Stimulated activated CD4-positive, alpha-beta T cell treated with anti-CD3 and anti-CD28 coated beads, Interleukin-2, amount 100 ng/mL, for 4 hours (primary cell): Measurements from ENCODE around the gene TPST2.

ENCODE experiments used
- DNase-seq: peaks from one replicate; pipeline ENCODE4 v3.0.0-alpha.2; 2020; ENCODE audit warnings: low read depth

TPST2 gene

GRCh38 chr22:26489447-26490036, 100.4 kb downstream of the TPST2 start:
- no peak for DNase-seq

DNA sequence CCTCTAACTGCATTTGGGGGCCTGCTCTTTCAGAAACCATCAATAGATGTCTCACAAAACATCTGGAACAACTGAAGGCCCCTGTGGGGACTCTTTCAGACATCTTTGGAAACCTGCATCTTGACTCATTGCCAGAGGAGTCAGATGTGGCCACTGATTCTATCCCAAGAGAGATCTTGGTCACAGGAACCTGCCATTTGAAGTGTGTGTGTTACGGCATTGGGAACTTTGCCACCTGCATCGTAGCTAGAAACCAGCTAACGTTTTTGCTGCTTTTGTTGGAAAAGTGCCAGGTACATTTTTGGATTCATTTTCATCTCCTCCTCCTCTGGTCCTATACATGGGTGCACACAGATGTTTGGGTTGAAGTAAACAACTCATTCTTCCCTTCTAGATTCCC, 101.9 kb downstream of the TPST2 start:
- no peak for DNase-seq

DNA sequence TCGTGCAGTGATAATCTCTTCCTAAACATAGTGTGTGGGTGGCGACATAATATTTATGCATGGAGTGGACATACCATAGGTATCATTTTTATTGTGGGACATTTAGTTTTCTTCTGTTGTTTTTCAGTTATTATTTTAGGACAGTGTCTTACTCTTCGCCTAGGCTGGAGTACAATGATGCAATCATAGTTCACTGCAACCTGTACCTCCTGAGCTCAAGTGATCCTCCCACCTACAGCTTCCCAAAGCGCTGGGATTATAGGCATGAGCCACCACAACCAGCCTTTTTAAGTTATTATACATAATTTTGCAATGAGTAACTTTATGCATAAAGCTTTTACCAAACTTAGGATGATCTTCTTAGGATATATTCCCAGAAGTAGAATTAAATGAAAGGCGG, 103.5 kb downstream of the TPST2 start:
- no peak for DNase-seq

GRCh38 chr22:26485806-26486390, 104.0 kb downstream of the TPST2 start:
- no peak for DNase-seq

DNA sequence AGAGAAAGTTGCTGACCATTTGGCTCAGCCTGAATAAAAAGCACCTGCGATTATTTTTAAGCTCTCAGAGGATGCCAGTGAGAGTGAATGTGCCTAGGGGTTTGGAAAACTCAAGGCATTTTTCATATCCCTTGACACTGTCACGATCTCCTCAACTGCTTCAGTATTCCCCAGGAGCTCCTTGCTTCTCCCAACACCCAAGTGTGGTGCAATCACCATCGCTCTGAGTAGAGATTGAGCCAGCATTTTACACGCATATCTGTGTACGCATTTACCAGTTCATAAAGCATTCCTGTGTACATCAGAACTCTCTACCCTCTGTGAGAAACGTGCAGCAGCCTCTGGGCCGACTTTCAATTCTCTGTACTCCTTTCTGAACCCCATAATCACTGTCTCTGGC, 104.9 kb downstream of the TPST2 start:
- no peak for DNase-seq

DNA sequence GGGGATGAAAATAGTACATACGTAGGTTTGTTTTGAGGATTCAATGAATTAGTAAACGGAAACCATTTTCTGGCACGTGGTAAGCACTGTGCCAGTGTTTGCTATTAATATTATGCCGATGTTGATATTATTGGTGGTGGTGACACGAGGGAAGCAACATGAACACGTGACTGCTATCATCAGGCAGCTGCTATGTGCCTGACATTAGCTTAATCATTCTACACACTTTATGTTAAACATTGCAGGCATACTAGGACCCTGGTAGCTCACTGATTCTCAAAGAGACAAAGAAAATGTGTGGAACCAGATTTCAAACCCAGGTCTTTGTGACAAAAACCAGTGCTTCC, 105.6 kb downstream of the TPST2 start:
- DNase-seq, result no peak

DNA sequence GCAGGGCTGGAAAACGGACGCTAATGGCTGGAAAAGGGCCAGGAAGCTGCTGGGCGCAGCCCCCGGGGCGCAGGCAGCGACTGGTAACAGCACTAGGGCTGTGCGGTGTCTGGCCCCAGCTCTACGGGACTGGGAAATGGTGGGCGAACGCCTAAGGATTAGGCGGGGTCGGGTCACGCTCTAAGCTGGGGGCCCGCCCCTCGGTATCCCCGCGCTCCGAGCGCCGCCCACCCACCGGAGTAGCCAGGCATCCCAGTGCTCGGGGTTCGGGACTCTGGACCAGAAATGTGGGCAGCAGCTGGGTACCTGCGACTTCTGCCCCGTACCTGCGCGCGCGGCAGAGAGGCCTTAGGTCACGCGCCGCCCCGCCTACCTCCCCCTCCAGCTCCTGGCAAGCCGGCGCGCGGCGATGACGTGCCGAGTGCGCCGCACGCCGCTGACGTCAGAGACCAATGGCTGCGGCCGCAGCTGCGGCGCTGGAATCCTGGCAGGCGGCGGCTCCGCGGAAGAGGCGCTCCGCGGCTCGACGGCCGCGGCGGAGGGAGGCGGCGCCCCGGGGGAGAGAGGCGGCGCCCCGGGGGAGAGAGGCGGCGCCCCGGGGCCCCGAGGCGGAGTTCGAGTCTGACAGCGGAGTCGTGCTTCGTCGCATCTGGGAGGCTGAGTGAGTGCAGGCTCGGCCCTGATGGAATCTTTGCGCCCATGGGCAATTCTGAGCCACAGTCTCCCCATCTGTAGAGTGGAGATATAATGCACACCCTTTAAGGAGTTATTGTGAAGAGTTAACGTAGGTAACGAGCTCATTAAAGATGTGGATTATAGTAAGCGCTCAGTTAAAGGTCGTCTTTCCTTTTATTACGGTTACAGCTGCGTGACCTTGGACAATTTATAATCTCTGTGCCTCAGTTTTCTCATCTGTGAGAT, 106.2 kb downstream of the TPST2 start, which contains the start of the genes HPS4 and SRRD:
TSS of gene HPS4 (minus strand) at position 345 of the 921 bp plus-strand sequence. CDS start 2,021 bp downstream, outside the sequence.
TSS of gene SRRD (plus strand) at position 439 of the 921 bp plus-strand sequence. CDS start at position 453, 14 bp downstream.
- peak; percentile 87 for DNase-seq

- no peak for DNase-seq
These were observed 106.9 kb downstream of the TPST2 start for GRCh38 chr22:26483043-26483438.

- DNase-seq, result no peak
These were observed 107.8 kb downstream of the TPST2 start for GRCh38 chr22:26482161-26482560.

GRCh38 chr22:26481694-26482093, 108.2 kb downstream of the TPST2 start:
- no peak for DNase-seq

- DNase-seq, result no peak
These were observed 108.7 kb downstream of the TPST2 start for GRCh38 chr22:26481112-26481693.

DNA sequence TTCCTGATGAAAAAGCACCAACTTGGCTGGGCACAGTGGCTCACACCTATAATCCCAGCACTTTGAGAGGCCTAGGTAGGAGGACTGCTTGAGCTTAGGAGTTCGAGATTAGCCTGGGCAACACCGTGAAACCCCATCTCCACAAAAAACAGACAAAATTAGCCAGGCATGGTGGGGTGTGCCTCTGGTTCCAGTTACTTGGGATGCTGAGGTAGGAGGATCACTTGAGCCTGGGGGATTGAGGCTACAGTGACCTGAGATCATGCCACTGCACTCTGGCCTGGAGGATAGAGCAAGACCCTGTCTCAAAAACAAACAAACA, 109.4 kb downstream of the TPST2 start:
- no peak for DNase-seq

- no peak for DNase-seq
These were observed 109.9 kb downstream of the TPST2 start for GRCh38 chr22:26479792-26480610.

DNA sequence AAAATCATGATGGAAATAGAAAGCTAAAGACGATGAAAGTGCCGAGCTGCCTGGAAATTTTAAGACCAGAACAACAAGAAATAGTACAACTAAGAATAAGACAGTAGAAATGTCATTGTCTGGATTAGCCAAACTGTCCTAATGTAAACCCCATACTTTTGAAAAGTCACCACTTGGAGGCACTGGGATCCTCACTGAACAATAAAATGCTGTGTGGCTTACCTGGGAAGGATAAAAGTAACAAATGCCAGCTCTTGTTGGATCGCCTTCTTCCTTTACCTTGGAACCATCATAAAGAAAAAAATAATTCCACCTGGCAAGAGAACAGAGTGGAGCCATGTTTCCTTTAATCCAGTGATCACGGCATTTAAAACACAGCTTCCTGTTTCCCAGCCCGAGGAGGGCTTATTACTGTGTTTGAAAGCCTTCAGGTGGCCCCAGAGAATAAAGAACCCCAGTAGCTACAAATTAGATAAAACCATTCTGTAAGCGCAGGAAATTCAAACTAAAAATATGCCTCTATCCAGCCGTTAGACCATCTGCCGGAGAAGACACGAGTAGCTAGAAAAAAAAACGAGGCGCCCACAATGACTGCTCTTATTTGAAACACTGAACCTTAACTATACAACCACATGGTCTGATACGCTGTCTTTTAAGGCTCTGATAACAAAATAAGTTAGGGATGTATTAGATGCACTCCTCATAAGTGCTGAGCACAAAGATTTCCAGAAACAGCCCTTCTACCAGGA, 110.7 kb downstream of the TPST2 start:
- DNase-seq, result no peak

- DNase-seq, result no peak
These were observed 112.6 kb downstream of the TPST2 start for GRCh38 chr22:26477341-26477731.

DNA sequence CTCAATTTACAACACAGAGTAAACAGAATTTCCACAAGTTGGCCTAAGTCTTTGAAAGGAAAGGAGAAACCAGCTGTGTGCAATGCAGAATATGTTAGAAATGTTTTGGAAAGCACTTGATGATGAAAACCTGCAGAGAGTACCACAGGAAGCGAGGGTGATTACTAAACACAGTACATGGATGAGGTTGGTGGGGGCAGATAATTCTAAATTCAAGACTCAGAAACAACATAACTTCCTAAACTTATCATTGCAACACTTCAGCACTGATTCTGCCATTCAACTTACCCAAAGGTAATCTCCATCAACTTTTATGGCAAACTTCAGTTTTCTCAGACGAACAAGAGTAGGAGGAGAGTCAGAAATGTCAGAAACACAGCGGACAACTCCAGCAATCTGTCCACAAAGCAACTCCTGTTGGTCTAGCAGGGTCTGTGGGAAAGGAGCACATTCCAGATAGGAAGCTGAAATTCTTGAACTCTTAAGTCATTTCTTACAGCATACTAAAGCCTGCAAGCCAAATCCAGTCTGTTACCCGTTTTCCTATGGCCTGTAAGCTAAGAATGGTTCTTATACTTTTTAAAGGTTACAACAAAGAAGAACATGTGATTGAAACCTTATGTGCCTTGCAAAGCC, 113.1 kb downstream of the TPST2 start:
- DNase-seq, result no peak

GRCh38 chr22:26474682-26475081, 115.2 kb downstream of the TPST2 start:
- DNase-seq, result no peak
